T-helper 17 cell (primary cell): ENCODE results near the gene STK32C. TPM values are rescaled to one million over a fixed set of nuclear protein-coding genes. Genes with fewer than 3 reads are reported as not detected.

ENCODE experiments used
- ATAC-seq: fragments of 150-1000 bp; cut with Tn5 transposase; 2 replicates; pipeline ENCODE4 v1.10.0; 2021; ENCODE audit warnings: mild to moderate bottlenecking, moderate library complexity
- DNase-seq, 3 donors: peaks; one replicate each; pipeline versions ENCODE4 v3.0.0 to v3.0.0-alpha.2; 2020 to 2021
- H3K9me3 ChIP-seq: one replicate; pipeline ENCODE4 v1.7.0; 2013; ENCODE audit warnings: low read length, mild to moderate bottlenecking; ENCODE audit not compliant: control insufficient read depth, poor library complexity, severe bottlenecking
- H3K27ac Mint-ChIP-seq: one replicate; pipeline ENCODE4 v1.8.0; 2022; ENCODE audit warnings: mild to moderate bottlenecking, moderate library complexity, mixed read lengths
- H3K27me3 Mint-ChIP-seq: one replicate; pipeline ENCODE4 v1.8.0; 2022; ENCODE audit warnings: mixed read lengths
- H3K36me3 Mint-ChIP-seq: one replicate; pipeline ENCODE4 v1.8.0; 2022; ENCODE audit warnings: low read depth, mixed read lengths
- H3K4me1 Mint-ChIP-seq: one replicate; pipeline ENCODE4 v1.8.0; 2022; ENCODE audit warnings: mild to moderate bottlenecking, mixed read lengths
- H3K4me3 Mint-ChIP-seq: one replicate; pipeline ENCODE4 v1.8.0; 2022; ENCODE audit warnings: mild to moderate bottlenecking, moderate library complexity, mixed read lengths
- total RNA-seq, 4 donors: library from RNA in 2 of 4; stranded (reverse) in 2 of 4; gene quantifications; one replicate each; pipeline ENCODE4 v1.2.3 and lab custom pipeline; 2022 to 2026

STK32C gene
- total RNA-seq, 2 donors from 2014 or later: 7.1 to 8.4 TPM

GRCh38 chr10:132250481-132251475 is 57.0 kb downstream of the STK32C start:
- no peak overlapping the region for H3K27ac Mint-ChIP-seq
- H3K4me3 Mint-ChIP-seq: no peak overlapping the region
- peaks cover 2% of the 10 kb centered on the region for H3K36me3 Mint-ChIP-seq
- ATAC-seq: no peak
- DNase-seq: no peak
- no peaks in the 10 kb centered on the region for H3K27me3 Mint-ChIP-seq
- peaks cover 15% of the 10 kb centered on the region for H3K4me1 Mint-ChIP-seq
- no peaks in the 10 kb centered on the region for H3K9me3 ChIP-seq

GRCh38 chr10:132249824-132250375 is 57.9 kb downstream of the STK32C start:
- Mint-ChIP-seq H3K4me1 (peaks cover 11% of the 10 kb centered on the region), H3K4me3 (no peak overlapping the region)

GRCh38 chr10:132249226-132249724 is 58.5 kb downstream of the STK32C start:
- H3K4me1 Mint-ChIP-seq: peaks cover 11% of the 10 kb centered on the region
- H3K9me3 ChIP-seq: no peaks in the 10 kb centered on the region
- no peaks in the 10 kb centered on the region for H3K27me3 Mint-ChIP-seq
- H3K4me3 Mint-ChIP-seq: peak overlapping the region; percentile 53
- no peak for DNase-seq
- H3K36me3 Mint-ChIP-seq: peaks cover 2% of the 10 kb centered on the region
- no peak overlapping the region for H3K27ac Mint-ChIP-seq
- no peak for ATAC-seq

More at GRCh38 chr10:132249824-132250375, 57.9 kb downstream of the STK32C start:
- ATAC-seq (no peak), DNase-seq (no peak)
- no peaks in the 10 kb centered on the region for H3K27me3 Mint-ChIP-seq
- peaks cover 2% of the 10 kb centered on the region for H3K36me3 Mint-ChIP-seq
- H3K27ac Mint-ChIP-seq: no peak overlapping the region
- no peaks in the 10 kb centered on the region for H3K9me3 ChIP-seq

- Mint-ChIP-seq H3K4me3 (peak overlapping the region; percentile 53), H3K27ac (no peak overlapping the region), H3K36me3 (peaks cover 2% of the 10 kb centered on the region), H3K27me3 (no peaks in the 10 kb centered on the region), H3K4me1 (peaks cover 11% of the 10 kb centered on the region)
- no peaks in the 10 kb centered on the region for H3K9me3 ChIP-seq
- peak; percentile 44 to 63 (median 54) for DNase-seq
- peak; percentile 68 for ATAC-seq
Observed at GRCh38 chr10:132248455-132249225, 59.1 kb downstream of the STK32C start.

- no peaks in the 10 kb centered on the region for H3K27me3 Mint-ChIP-seq
- H3K36me3 Mint-ChIP-seq: peaks cover 2% of the 10 kb centered on the region
- DNase-seq (no peak), ATAC-seq (no peak)
- peak overlapping the region; percentile 28 for H3K4me3 Mint-ChIP-seq
- peaks cover 9% of the 10 kb centered on the region for H3K4me1 Mint-ChIP-seq
- H3K27ac Mint-ChIP-seq: no peak overlapping the region
- H3K9me3 ChIP-seq: no peaks in the 10 kb centered on the region
Observed at GRCh38 chr10:132247943-132248342, 59.8 kb downstream of the STK32C start.

- no peaks in the 10 kb centered on the region for H3K27me3 Mint-ChIP-seq
- H3K9me3 ChIP-seq: no peaks in the 10 kb centered on the region
- peaks cover 6% of the 10 kb centered on the region for H3K4me1 Mint-ChIP-seq
- H3K36me3 Mint-ChIP-seq: no peaks in the 10 kb centered on the region
- DNase-seq: no peak
- ATAC-seq: no peak
- no peak overlapping the region for H3K4me3 Mint-ChIP-seq
- no peak overlapping the region for H3K27ac Mint-ChIP-seq
Observed at GRCh38 chr10:132246296-132246695, 61.5 kb downstream of the STK32C start.

- DNase-seq (no peak), ATAC-seq (no peak)
- Mint-ChIP-seq H3K4me1 (peaks cover 6% of the 10 kb centered on the region), H3K27me3 (no peaks in the 10 kb centered on the region), H3K36me3 (no peaks in the 10 kb centered on the region), H3K27ac (peak overlapping the region; percentile 1), H3K4me3 (no peak overlapping the region)
- no peaks in the 10 kb centered on the region for H3K9me3 ChIP-seq
Observed at GRCh38 chr10:132245056-132245455, 62.7 kb downstream of the STK32C start.

GRCh38 chr10:132243626-132244025 is 64.1 kb downstream of the STK32C start:
- Mint-ChIP-seq H3K27ac (no peak overlapping the region), H3K4me1 (peaks cover 6% of the 10 kb centered on the region), H3K27me3 (no peaks in the 10 kb centered on the region), H3K36me3 (no peaks in the 10 kb centered on the region), H3K4me3 (no peak overlapping the region)
- ATAC-seq (no peak), DNase-seq (no peak)
- H3K9me3 ChIP-seq: no peaks in the 10 kb centered on the region

GRCh38 chr10:132243141-132243540 is 64.6 kb downstream of the STK32C start:
- Mint-ChIP-seq H3K36me3 (no peaks in the 10 kb centered on the region), H3K27ac (no peak overlapping the region), H3K4me3 (no peak overlapping the region), H3K27me3 (no peaks in the 10 kb centered on the region), H3K4me1 (peaks cover 6% of the 10 kb centered on the region)
- H3K9me3 ChIP-seq: no peaks in the 10 kb centered on the region
- no peak for DNase-seq
- no peak for ATAC-seq

- ATAC-seq (no peak), DNase-seq (no peak)
- H3K9me3 ChIP-seq: no peaks in the 10 kb centered on the region
- H3K27me3 Mint-ChIP-seq: no peaks in the 10 kb centered on the region
- no peak overlapping the region for H3K27ac Mint-ChIP-seq
- no peaks in the 10 kb centered on the region for H3K36me3 Mint-ChIP-seq
- no peak overlapping the region for H3K4me3 Mint-ChIP-seq
- peaks cover 3% of the 10 kb centered on the region for H3K4me1 Mint-ChIP-seq
Observed at GRCh38 chr10:132242103-132242840, 65.5 kb downstream of the STK32C start.

- DNase-seq: no peak
- H3K27ac Mint-ChIP-seq: no peak overlapping the region
Observed at GRCh38 chr10:132241496-132241895, 66.3 kb downstream of the STK32C start.

GRCh38 chr10:132241086-132241485 is 66.7 kb downstream of the STK32C start:
- no peaks in the 10 kb centered on the region for H3K4me1 Mint-ChIP-seq
- no peak overlapping the region for H3K27ac Mint-ChIP-seq
- H3K36me3 Mint-ChIP-seq: no peaks in the 10 kb centered on the region
- H3K27me3 Mint-ChIP-seq: no peaks in the 10 kb centered on the region
- DNase-seq (no peak), ATAC-seq (no peak)
- no peaks in the 10 kb centered on the region for H3K9me3 ChIP-seq
- H3K4me3 Mint-ChIP-seq: no peak overlapping the region

More at GRCh38 chr10:132241496-132241895, 66.3 kb downstream of the STK32C start:
- no peak for ATAC-seq
- H3K4me3 Mint-ChIP-seq: no peak overlapping the region
- no peaks in the 10 kb centered on the region for H3K27me3 Mint-ChIP-seq
- no peaks in the 10 kb centered on the region for H3K36me3 Mint-ChIP-seq
- H3K4me1 Mint-ChIP-seq: no peaks in the 10 kb centered on the region
- H3K9me3 ChIP-seq: no peaks in the 10 kb centered on the region
